ENCODE data around the gene SRGAP1. TPM values are rescaled to one million over a fixed set of nuclear protein-coding genes. Genes with fewer than 3 reads are reported as not detected.

The SRGAP1 gene
- total and polyA plus RNA-seq, 2 of the 4 experiments (the other 2 are of a cell fraction) = 10.0 to 10.2 TPM

GRCh38 chr12:64004641-64005040 lies 160.1 kb downstream of the SRGAP1 start:
- ChIA-PET CTCF (no interaction called here), POLR2A (ENCODE audit: unreplicated experiment) (no interaction called here)
- Histone ChIP-seq H4K8ac (ENCODE audit: low read depth in 2 of 2, low read length in 2 of 2) (no peak overlapping the region), H2BK120ac (ENCODE audit: low read depth, low read length) (no peak overlapping the region), H2AK5ac (ENCODE audit: low read depth, low read length) (no peak overlapping the region), H3K27me3 (ENCODE audit: control insufficient read depth, insufficient read depth, low read length) (no peaks in the 10 kb centered on the region), H2BK5ac (ENCODE audit: low read depth, low read length, poor library complexity, severe bottlenecking) (peak overlapping the region; percentile 65), H4K5ac (ENCODE audit: low read depth, low read length) (no peak overlapping the region), H3K36me3 (ENCODE audit: control insufficient read depth, insufficient read depth, low read length) (peaks cover 7% of the 10 kb centered on the region), H3K4me1 (ENCODE audit: control insufficient read depth, insufficient read depth, low read length) (peaks cover 12% of the 10 kb centered on the region), H3K9me1 (ENCODE audit: insufficient read depth, low read length) (peaks cover 6% of the 10 kb centered on the region; the same call in 1 of the 2 replicates), H3K27ac (ENCODE audit: insufficient read depth, low read length) (no peak overlapping the region), H2BK20ac (ENCODE audit: low read depth, low read length) (no peak overlapping the region), H3K9me3 (ENCODE audit: control insufficient read depth, insufficient read depth, low read length) (no peaks in the 10 kb centered on the region), H3K9ac (ENCODE audit: low read depth, low read length) (no peak overlapping the region), H2AFZ (replicated peaks; ENCODE audit: low read length, poor library complexity) (no peak overlapping the region), H2BK15ac (ENCODE audit: low read depth, low read length) (no peak overlapping the region), H3K4me2 (ENCODE audit: low read depth, low read length) (no peak overlapping the region), H3K23ac (ENCODE audit: low read depth, low read length) (no peak overlapping the region), H4K20me1 (ENCODE audit: insufficient read depth, low read length) (no peaks in the 10 kb centered on the region), H2AK9ac (replicated peaks; ENCODE audit: low read depth, low read length, poor library complexity) (no peak overlapping the region), H3K79me1 (ENCODE audit: low read depth in 1 of 2, low read length in 2 of 2) (peaks cover 35 to 61% of the 10 kb centered on the region in 2 experiments), H3K18ac (ENCODE audit: low read depth, low read length) (no peak overlapping the region), H3K14ac (replicated peaks; ENCODE audit: low read depth, low read length) (no peak overlapping the region), H3K56ac (ENCODE audit: extremely low read depth, insufficient read depth, low read length) (no peak overlapping the region), H3K4me3 (ENCODE audit: insufficient read depth, low read depth, low read length) (no peak overlapping the region), H3K4ac (ENCODE audit: low read depth, low read length) (no peak overlapping the region), H4K91ac (ENCODE audit: insufficient read depth, low read depth, low read length) (no peak overlapping the region)
- intact Hi-C loops (cut with micrococcal nuclease) (loop anchor here (5.0 kb wide), 1 partner anchor 157 kb away; no protein-coding TSS in a partner anchor), dilution Hi-C loops (cut with HindIII; ENCODE audit: low sequenced_read_pairs, unreplicated experiment) (no loop called here), in situ Hi-C loops (cut with MboI; ENCODE audit: low sequenced_read_pairs) (no loop called here)
- no peak for TF ChIP-seq MAZ (IDR thresholded peaks at IDR 0.05; ENCODE audit: borderline replicate concordance, low read depth, low read length)
- TF ChIP-seq SMC3 (IDR thresholded peaks at IDR 0.05; ENCODE audit: low read depth, low read length) = no peak
- TF ChIP-seq NFE2L2 (IDR thresholded peaks at IDR 0.05; ENCODE audit: low read depth, low read length) = no peak
- no peak for TF ChIP-seq ELK1 (IDR thresholded peaks at IDR 0.05; ENCODE audit: borderline replicate concordance, low read depth, low read length)
- TF ChIP-seq RCOR1 (IDR thresholded peaks at IDR 0.05; ENCODE audit: insufficient replicate concordance, low read length) = no peak
- TF ChIP-seq CEBPB (IDR thresholded peaks at IDR 0.05; ENCODE audit: low read depth, low read length) = no peak
- TF ChIP-seq RAD21 (IDR thresholded peaks at IDR 0.05; ENCODE audit: low read length) = no peak
- TF ChIP-seq CHD1 (IDR thresholded peaks at IDR 0.05; ENCODE audit: low read depth, low read length) = no peak
- no peak for TF ChIP-seq USF2 (IDR thresholded peaks at IDR 0.05; ENCODE audit: low read depth, low read length)
- TF ChIP-seq CTCF (conservative IDR thresholded peaks at IDR 0.05; ENCODE audit: low read depth, low read length) = no peak
- no peak for TF ChIP-seq MXI1 (IDR thresholded peaks at IDR 0.05; ENCODE audit: borderline replicate concordance, low read depth, low read length)
- TF ChIP-seq BHLHE40 (IDR thresholded peaks at IDR 0.05; ENCODE audit: low read depth, low read length) = no peak
- TF ChIP-seq MAFK (IDR thresholded peaks at IDR 0.05; ENCODE audit: low read depth, low read length) = no peak
- TF ChIP-seq FOS (IDR thresholded peaks at IDR 0.05; ENCODE audit: low read depth, low read length) = no peak
- TF ChIP-seq POLR2A (IDR thresholded peaks at IDR 0.05; ENCODE audit: low read depth, low read length) = no peak
- no peak for TF ChIP-seq RFX5 (IDR thresholded peaks at IDR 0.05; ENCODE audit: low read depth, low read length)
- BruUV-seq (replicated peaks) = no TSS peak
- DNase-seq = peak; percentile 78
- no CpG with 5 or more reads among the region's 3 CpGs for WGBS, 2 experiments (ENCODE audit: extremely low coverage in 2 of 2, insufficient read length in 1 of 2)
- ATAC-seq (ENCODE audit: low read depth) = no peak; the same call in 1 of the 2 replicates
